ENCODE data around the gene C2orf76.

Gene C2orf76

DNA sequence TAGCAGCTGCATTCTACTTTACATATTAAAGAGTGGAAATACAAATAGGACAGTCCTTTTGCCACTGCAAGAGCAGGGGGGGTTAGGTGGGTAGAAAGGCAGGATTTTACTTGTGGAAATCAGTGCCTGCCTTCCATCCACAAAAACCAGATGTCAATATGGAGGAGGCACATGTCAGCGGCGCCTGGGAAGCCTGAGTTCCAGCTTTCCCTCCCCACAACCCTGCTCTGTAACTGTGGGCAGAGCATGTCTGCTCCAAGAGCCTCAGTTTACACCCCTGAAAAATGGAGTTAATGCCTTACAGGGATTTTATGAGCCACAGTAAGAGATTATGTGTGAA is 110.1 kb downstream of the C2orf76 start:
- H3K27ac ChIP-seq (ENCODE audit: low read length): peak overlapping the region; percentile 41
- no peaks in the 10 kb centered on the region for H3K27me3 ChIP-seq (ENCODE audit: insufficient read depth, low read length)
- H3K4me3 ChIP-seq (ENCODE audit: low read length): peak overlapping the region; percentile 36; the same call in 1 of the 2 replicates
- H3K36me3 ChIP-seq (ENCODE audit: insufficient read depth, low read depth, low read length): peaks cover 21% of the 10 kb centered on the region; the same call in 1 of the 2 replicates
- no peaks in the 10 kb centered on the region for H3K9me3 ChIP-seq (ENCODE audit: insufficient read depth, low read depth, low read length)
- H3K4me1 ChIP-seq (ENCODE audit: insufficient read depth, low read length): peaks cover 45% of the 10 kb centered on the region
- H3K9ac ChIP-seq (ENCODE audit: low read depth, low read length): peak overlapping the region; percentile 41; the same call in 1 of the 2 replicates

DNA sequence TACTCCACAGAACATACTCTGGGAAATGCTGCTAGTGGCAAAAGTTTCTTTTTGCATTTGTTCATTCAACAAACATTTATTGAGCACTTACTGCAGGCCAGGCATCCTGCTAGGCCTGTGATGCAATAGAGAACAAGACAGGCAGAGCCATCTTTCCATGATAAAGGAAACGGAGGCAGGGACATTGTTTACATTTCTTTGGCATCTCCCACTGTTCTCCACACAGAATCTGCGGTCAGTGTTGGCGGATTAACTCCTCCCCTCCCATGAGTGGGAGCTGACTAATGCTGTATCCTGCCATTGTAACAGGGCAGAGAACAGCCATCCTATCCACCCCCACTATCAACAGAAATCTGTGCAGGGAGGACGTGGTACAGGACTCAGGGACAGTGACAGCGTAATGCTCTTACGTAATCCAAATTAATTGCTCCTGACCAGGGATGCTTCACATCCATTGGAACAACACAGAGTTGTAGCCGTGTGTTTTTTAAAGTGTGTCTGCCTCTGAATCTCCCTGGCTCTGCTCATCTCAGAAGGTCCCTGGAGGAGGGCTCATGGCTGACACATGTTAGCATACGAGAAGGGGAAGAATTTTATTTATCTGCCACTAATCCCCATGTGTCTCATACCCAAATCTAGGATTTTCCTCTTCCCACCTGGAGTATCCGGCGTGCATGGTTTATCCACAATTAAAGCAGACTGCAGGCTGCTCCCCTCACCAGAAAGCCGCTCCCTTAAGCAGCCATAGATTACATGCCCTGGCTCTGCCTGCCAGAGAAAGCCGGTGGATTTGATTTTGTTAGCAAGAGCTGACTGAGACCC is 110.7 kb downstream of the C2orf76 start:
- H3K9ac ChIP-seq (ENCODE audit: low read depth, low read length): peak overlapping the region; percentile 41
- H3K4me3 ChIP-seq (ENCODE audit: low read length): peak overlapping the region; percentile 36; the same call in 1 of the 2 replicates
- H3K36me3 ChIP-seq (ENCODE audit: insufficient read depth, low read depth, low read length): peaks cover 27% of the 10 kb centered on the region; the same call in 1 of the 2 replicates
- H3K27me3 ChIP-seq (ENCODE audit: insufficient read depth, low read length): no peaks in the 10 kb centered on the region
- H3K4me1 ChIP-seq (ENCODE audit: insufficient read depth, low read length): peaks cover 45% of the 10 kb centered on the region
- peak overlapping the region; percentile 41 for H3K27ac ChIP-seq (ENCODE audit: low read length)
- H3K9me3 ChIP-seq (ENCODE audit: insufficient read depth, low read depth, low read length): no peaks in the 10 kb centered on the region

- peaks cover 29% of the 10 kb centered on the region; the same call in 1 of the 2 replicates for H3K36me3 ChIP-seq (ENCODE audit: insufficient read depth, low read depth, low read length)
- no peak overlapping the region; the same call in 1 of the 2 replicates for H3K9ac ChIP-seq (ENCODE audit: low read depth, low read length)
- no peaks in the 10 kb centered on the region for H3K9me3 ChIP-seq (ENCODE audit: insufficient read depth, low read depth, low read length)
- H3K4me1 ChIP-seq (ENCODE audit: insufficient read depth, low read length): peaks cover 45% of the 10 kb centered on the region
- H3K27me3 ChIP-seq (ENCODE audit: insufficient read depth, low read length): no peaks in the 10 kb centered on the region
- peak overlapping the region; percentile 2 for H3K27ac ChIP-seq (ENCODE audit: low read length)
- H3K4me3 ChIP-seq (ENCODE audit: low read length): no peak overlapping the region
These were observed 112.0 kb downstream of the C2orf76 start for GRCh38 chr2:119254601-119255080.

DNA sequence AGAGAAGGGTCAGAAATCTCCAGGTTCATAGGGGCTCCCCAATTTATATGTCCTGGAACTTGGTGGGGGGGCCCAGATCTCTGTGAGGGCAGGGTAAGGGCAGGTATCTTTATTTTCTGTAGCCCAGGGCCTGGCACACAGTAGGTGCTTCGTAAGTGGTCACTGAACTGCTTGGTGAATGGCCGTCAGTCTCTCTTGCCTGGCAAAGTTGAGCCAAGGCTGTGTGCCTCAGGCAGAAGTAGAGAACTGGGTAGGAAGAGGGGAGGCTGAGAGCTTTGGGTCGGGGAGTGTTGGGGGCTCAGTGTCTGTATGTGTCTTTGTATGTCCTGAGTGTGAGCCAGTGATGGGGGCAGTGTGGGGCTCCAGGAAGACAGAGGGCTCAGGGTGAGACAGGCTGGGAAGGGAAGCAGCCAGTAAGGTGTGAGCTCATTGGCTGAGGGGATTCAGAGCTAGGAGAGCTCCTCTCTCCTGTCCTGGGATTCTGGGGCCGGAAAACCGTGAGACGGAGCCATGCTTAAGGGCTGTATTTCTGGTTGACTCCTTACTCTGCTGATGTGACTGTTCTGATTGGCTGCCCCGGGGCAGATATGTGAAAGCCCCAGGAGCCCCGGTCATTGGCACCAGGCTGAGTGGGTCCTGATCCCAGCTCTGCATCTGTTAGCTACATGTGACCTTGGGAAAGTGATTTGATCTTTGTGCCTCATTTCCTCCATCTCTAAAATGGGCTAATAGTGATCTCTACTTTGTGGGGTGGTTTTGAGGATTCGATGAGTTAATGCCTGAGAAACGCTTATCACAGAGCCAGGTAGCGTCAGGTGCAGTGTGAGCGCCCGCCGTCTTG is 112.7 kb downstream of the C2orf76 start:
- H3K27ac ChIP-seq (ENCODE audit: low read length): no peak overlapping the region
- no peaks in the 10 kb centered on the region for H3K27me3 ChIP-seq (ENCODE audit: insufficient read depth, low read length)
- H3K4me3 ChIP-seq (ENCODE audit: low read length): no peak overlapping the region
- H3K9ac ChIP-seq (ENCODE audit: low read depth, low read length): no peak overlapping the region
- peaks cover 35% of the 10 kb centered on the region; the same call in 1 of the 2 replicates for H3K36me3 ChIP-seq (ENCODE audit: insufficient read depth, low read depth, low read length)
- peaks cover 38% of the 10 kb centered on the region for H3K4me1 ChIP-seq (ENCODE audit: insufficient read depth, low read length)
- H3K9me3 ChIP-seq (ENCODE audit: insufficient read depth, low read depth, low read length): no peaks in the 10 kb centered on the region

GRCh38 chr2:119253114-119253702 is 113.4 kb downstream of the C2orf76 start:
- Histone ChIP-seq H3K4me1 (ENCODE audit: insufficient read depth, low read length) (peaks cover 36% of the 10 kb centered on the region), H3K9ac (ENCODE audit: low read depth, low read length) (no peak overlapping the region), H3K27me3 (ENCODE audit: insufficient read depth, low read length) (no peaks in the 10 kb centered on the region), H3K4me3 (ENCODE audit: low read length) (no peak overlapping the region), H3K36me3 (ENCODE audit: insufficient read depth, low read depth, low read length) (peaks cover 43% of the 10 kb centered on the region; the same call in 1 of the 2 replicates), H3K27ac (ENCODE audit: low read length) (no peak overlapping the region), H3K9me3 (ENCODE audit: insufficient read depth, low read depth, low read length) (no peaks in the 10 kb centered on the region)
